Stimulated activated CD8-positive, alpha-beta memory T cell treated with anti-CD3 and anti-CD28 coated beads, Interleukin-4, amount 100 ng/mL, for 4 hours (primary cell): ENCODE data around the gene PDX1.
A peak's percentile ranks its signal among the peaks of the same experiment; 100 is the strongest.

Experiments
- DNase-seq, 2 donors: peaks; one replicate each; pipeline ENCODE4 v3.0.0-alpha.2; 2020; ENCODE audit warnings: low read depth in 2 of 2, low spot score in 1 of 2

Gene PDX1

DNA sequence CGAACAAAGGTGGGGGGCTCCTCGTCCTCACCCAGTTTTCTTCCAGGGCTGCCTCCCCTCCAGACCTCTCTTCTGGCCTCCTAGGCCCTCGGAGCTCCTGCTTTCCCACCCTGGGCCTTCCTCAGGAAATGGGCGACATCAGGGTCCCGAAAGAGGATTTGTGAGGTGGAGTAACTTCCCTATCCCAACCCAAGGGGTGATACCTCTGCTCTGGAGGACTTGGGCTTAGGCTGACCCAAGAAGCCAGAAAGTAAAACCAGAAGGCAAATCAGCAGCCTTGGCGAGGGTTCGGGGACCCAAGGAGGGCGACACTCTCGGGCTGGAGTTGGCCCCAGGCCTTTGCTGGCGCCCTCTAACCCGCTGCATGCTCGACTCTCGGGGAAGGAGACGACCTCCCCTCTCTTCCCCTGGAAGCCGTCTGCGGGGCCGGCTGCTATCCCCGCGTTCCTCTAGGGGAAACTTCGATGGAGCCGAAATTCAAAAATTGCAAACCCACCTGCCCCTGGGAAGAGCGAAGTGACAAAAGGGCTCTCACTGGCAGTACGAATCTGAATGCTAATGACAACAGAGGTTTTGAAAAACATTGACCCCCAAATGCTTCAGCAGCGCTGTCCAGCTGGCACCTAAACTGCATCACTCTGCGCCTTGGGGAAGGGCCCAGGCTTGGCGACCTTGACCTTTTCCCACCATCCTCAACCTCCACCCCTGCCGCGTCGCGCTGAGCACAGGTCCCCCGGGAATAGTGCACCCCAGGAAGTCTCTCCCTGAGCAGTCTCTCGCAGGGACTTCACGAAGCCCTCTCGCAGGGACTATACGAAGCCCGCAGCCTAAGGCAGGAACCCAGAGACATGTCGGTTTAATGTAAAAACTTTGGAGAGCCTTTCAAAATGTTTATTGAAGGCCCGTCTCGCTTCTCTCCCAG lies 2.4 kb downstream of the PDX1 start:
- no peak for DNase-seq

DNA sequence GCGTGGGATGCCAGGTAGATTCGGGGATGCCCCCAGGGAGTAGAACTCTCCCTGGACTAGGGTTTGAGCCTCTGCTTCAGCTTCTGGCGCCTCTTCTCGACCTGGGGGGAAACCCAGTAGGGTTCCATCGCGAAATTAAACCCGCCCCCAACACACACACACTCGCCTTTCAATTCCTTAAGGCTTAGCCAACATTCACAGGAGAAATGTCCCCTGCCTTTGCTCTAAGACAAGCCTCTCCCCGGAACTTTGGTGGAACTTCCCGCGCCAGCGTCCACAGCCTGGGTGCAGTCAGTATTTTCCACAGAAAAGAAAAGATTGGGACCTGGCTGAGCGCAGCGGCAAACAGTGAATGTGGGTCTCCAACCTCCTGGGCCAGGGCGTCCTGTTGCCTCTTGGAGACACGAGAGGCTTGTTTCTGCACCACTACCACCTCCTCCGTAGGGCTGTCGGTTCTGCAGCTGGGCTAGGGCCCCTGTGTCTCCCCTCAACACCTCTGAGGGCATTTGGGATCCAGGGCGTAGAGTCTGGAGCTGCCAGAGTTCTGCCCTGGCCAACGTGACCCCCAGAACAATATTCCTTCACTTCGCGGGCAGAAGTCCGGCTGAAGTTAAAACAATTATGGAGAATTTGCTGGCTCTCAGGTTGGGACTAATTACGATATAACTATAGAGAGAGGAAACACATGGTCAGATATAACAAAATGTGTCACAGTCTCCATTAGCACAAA lies 3.2 kb downstream of the PDX1 start:
- no peak for DNase-seq

DNA sequence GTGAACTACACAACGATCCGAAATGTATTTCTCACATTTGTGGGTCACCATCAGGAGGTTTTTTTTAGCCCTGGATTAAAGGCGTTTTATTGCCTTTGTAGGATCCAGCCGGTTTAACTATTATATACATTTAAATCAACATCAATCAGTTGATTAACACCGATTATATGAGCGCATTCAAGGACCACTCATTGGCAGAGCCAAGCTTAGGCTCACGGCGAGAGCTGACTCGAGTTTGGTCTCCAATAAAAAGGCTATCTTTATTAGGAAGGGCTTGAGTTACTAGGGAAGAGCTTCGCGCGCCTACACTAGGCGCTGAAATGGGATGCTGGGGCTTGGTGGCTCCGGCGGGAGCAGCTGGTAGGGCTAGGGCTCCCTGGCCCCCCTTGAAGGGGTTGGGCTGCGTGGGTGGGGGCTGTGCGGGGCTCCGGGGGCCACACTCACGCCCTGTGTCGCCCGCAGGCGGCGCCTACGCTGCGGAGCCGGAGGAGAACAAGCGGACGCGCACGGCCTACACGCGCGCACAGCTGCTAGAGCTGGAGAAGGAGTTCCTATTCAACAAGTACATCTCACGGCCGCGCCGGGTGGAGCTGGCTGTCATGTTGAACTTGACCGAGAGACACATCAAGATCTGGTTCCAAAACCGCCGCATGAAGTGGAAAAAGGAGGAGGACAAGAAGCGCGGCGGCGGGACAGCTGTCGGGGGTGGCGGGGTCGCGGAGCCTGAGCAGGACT lies 4.2 kb downstream of the PDX1 start:
- DNase-seq = no peak

DNA sequence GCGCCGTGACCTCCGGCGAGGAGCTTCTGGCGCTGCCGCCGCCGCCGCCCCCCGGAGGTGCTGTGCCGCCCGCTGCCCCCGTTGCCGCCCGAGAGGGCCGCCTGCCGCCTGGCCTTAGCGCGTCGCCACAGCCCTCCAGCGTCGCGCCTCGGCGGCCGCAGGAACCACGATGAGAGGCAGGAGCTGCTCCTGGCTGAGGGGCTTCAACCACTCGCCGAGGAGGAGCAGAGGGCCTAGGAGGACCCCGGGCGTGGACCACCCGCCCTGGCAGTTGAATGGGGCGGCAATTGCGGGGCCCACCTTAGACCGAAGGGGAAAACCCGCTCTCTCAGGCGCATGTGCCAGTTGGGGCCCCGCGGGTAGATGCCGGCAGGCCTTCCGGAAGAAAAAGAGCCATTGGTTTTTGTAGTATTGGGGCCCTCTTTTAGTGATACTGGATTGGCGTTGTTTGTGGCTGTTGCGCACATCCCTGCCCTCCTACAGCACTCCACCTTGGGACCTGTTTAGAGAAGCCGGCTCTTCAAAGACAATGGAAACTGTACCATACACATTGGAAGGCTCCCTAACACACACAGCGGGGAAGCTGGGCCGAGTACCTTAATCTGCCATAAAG lies 4.8 kb downstream of the PDX1 start:
- DNase-seq = no peak

DNA sequence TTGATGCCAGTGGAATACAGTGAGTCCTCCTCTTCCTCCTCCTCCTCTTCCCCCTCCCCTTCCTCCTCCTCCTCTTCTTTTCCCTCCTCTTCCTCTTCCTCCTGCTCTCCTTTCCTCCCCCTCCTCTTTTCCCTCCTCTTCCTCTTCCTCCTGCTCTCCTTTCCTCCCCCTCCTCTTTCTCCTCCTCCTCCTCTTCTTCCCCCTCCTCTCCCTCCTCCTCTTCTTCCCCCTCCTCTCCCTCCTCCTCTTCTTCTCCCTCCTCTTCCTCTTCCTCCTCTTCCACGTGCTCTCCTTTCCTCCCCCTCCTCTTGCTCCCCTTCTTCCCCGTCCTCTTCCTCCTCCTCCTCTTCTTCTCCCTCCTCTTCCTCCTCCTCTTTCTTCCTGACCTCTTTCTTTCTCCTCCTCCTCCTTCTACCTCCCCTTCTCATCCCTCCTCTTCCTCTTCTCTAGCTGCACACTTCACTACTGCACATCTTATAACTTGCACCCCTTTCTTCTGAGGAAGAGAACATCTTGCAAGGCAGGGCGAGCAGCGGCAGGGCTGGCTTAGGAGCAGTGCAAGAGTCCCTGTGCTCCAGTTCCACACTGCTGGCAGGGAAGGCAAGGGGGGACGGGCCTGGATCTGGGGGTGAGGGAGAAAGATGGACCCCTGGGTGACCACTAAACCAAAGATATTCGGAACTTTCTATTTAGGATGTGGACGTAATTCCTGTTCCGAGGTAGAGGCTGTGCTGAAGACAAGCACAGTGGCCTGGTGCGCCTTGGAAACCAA lies 5.6 kb downstream of the PDX1 start:
- DNase-seq = no peak

DNA sequence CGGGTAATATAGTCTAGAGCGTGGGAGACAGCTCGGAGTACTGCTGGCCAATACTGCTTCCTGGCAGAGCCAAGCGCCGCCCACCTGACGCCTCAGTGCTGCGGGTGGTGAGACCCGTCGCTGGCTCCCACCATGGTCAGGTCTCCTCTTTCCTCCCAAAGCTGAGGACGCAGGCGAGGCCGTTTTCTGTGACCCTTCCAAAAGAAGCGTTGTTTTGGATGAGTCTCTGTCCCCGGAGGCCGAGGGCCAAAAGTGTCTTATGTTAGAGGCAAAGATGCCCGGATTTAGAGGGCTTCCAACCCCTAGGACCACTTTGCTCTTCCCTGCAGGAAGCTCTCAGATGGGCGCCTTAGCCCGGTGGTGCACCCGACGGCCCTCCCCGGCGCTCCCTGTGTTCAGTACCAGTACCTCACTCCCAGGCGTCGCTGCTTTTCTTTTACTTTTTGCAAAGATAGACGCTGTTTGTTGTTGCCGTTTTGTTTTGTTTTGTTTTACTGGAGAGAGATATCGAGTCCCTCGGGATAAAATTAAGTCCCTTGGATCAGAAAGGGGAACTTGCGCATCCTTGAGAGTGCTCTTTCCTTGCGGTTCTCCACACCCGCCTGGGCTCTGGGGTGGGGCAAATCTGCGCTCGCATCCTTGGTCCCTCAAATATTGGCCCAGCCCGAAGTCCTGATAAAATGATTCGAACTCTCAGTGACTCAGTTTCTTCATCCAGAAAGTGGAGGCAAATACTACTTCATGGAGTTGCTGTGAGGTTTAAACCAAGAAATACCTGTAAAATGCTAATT lies 7.0 kb downstream of the PDX1 start:
- no peak for DNase-seq

DNA sequence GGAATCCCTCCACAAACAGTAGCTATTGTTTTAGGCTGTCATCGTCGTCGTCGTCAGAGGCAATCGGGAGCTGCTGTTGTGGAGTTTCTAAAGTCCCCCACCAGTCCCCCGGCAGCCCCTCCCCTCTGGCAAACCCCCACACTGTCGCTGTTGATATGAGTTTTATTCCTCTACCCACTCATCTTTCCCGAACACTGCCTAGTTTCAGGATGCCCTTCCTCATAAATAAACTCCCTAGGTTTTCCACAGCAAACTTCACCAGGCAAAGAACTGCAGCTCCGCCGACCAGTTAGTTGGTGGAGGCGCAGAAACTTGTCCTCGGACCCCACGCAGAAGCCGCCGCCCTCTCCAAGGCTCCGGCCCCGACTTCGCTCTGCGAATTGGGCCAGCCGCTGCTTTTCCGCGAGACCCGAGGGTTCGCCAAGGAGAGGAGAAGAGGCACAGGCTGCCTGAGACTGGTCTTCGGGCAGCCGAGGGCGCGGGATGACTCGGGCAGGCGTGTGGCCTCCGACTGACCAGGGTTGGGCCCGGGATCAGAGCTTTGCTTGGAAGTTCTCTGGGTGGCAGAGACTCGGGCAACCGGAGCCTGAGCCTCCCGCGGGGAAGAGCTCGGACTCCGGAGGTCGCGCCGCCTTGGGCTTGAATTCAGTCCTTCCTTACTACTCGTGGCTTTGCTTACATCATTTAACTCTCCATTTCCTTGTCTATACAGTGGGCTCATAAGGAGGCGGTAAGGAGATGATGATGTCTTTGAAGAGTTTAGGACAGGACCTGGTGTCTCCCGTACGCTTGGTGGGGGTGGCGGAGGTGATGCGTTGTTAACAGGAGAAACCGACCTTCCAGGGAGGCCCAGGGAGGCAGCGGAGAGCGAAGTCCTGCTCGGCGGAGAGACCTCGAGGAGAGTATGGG lies 7.9 kb downstream of the PDX1 start:
- DNase-seq = no peak

DNA sequence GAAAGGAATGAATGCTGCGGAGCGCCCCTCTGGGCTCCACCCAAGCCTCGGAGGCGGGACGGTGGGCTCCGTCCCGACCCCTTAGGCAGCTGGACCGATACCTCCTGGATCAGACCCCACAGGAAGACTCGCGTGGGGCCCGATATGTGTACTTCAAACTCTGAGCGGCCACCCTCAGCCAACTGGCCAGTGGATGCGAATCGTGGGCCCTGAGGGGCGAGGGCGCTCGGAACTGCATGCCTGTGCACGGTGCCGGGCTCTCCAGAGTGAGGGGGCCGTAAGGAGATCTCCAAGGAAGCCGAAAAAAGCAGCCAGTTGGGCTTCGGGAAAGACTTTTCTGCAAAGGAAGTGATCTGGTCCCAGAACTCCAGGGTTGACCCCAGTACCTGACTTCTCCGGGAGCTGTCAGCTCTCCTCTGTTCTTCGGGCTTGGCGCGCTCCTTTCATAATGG lies 8.6 kb downstream of the PDX1 start:
- no peak for DNase-seq

DNA sequence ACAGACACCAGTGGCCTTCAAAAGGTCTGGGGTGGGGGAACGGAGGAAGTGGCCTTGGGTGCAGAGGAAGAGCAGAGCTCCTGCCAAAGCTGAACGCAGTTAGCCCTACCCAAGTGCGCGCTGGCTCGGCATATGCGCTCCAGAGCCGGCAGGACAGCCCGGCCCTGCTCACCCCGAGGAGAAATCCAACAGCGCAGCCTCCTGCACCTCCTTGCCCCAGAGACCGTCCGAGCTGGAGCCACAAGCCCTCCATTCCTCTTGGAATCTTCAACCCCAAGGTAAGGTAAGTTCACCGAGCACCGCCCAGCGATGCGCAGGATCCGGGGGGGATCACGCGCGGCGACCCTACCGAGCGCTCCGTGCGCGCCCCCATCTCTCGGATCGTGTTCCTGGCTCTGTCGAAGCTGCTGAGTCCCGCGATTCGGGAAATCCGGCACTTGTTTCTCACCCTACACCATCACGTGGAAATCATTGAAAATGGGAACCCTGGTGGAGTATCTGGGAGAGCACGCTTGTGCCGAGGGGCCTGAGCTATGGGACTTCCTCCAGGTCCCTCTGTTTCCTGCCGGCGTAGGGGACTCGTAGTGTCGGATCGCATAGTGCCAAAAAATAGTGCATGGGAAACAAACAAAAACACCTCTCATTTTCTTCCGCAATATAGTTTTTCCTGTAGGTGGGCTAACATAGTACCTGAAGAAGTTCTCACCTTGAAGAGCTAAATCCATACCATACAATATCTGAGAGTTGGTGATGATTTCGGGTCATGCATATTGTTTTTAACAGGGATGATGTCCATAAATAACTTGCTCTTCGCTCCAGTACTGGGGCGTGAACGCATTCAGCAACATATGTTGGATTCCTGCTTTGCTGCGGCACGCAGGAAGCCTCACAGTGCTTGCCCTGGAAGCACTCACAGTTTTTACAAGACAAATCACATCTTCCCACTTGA lies 9.3 kb downstream of the PDX1 start:
- DNase-seq = no peak

DNA sequence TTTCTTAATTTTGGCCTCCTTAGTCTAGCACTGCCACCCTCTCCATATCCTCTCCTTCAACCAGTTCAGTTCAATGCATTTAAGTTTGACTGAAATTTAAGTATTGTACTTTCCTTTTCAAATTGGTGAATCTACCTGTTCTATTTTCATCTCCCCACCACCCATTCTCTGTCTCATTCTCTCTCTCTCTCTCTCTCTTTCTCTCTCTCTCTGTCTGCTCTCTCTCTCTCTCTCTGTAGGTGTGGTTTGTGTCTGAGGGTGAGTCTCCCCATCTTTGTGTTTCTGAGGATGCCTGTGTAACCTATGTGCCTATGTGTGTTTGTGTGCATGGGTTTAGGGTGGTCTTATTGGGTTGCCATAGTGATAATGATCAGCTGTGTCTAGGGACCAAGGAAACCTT lies 10.1 kb downstream of the PDX1 start:
- no peak for DNase-seq

DNA sequence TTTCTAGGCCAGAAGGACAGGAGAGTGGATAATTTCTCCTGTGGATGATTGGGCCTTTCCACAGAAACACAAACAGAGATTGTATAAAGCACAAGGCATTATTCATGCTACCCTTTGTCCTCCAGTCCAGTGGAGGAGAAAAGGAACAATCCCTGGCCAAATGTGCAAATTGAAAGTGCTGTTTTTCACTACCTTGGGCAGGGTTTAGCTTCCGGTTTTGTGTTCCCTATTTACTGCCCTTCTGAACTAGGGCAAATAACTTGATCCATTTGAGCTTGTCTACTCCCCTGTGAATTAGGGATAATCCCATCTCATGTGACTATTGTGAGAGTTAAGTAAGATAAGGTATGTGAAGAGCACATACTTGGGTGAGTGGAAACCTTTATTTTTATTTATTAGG lies 13.3 kb downstream of the PDX1 start:
- DNase-seq = no peak

DNA sequence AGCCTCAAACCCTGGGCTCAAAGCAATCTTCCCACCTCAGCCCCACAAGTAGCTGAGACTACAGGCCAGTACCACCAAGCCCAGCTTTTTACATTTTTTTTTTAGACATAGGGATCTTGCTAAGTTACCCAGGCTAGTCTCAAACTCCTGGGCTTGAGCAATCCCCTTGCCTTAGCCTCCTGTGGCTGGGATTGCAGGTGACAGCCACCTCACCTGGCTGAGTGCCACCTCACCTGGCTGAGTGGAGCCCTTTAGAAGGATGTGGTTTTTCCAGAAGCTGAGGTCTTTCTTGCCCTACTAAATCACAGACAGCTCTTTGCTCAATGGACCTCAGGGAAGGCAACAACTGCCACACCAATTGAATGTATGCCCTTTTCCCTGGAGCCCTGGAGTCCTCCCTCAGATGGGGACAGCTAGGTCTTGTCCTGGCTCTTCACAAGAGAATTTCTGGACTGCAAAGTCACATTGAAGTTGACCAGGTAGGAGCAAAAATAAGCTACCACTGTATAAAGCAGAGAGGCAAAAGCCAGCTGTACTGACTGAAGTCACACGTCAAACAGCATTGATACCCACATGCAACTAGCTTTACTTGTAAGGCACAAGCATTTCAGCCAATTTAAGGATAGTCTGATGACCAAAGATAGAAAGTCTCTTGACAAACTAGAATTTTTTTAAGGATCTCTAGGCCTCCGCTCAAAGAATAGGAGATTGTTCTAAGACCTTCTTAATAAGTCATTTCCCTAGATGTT lies 14.0 kb downstream of the PDX1 start:
- DNase-seq = no peak

DNA sequence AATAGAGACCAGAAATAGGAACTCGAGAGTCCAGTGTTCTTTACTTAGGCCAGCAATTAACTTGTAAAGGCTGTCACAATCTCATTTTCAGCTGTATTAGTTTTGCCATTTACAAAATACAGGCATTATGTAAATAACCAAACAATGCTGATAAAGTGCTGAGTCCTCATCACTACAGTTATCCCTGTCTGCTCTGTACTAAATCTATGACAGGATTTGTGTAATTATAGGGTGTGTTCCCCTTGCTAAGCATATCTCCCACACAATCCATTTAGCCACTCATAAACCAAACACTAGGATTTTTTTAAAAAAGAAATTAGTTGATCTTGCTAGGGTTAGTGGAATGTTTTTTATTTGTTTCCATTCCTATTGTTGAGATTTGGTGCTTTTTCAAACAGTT lies 23.2 kb downstream of the PDX1 start:
- DNase-seq = no peak

DNA sequence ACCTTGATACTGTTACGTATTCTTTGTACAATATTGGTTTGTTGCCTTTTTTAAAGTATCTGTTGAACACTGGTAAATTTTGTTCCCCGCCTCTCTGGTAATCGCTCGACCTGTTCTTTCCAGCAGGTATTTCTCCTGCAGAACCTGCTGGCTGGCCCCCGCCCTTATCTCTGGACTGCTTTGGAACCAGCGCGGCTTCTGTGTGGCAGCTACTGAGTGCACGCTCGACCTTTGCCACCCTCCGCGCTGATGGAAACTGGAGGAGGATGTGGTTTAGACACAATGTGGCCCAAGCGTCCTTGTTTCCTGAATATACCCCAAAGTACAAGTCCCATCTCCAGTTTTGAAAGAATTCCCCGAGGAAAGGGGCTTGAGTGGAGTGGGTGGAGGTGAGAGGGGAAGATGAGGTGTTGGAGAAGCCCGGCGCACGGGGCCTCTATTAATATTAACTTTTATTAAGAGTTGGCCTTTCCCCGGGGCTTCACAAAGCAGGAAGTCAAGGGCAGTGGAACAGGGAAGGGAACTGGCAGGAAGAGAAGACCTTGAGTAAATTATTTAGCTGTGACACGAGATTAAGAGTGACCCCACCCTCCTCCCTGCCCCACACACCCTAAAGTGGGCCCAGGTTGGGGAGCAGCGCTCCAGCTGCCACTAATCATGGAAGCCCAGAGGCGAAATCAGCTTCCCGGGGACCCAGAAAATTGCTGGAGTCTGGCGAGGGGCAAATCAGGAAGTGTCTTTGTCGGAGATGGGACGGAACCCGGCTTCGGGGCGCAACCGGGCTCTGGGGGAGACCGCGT lies 33.3 kb downstream of the PDX1 start:
- no peak for DNase-seq

DNA sequence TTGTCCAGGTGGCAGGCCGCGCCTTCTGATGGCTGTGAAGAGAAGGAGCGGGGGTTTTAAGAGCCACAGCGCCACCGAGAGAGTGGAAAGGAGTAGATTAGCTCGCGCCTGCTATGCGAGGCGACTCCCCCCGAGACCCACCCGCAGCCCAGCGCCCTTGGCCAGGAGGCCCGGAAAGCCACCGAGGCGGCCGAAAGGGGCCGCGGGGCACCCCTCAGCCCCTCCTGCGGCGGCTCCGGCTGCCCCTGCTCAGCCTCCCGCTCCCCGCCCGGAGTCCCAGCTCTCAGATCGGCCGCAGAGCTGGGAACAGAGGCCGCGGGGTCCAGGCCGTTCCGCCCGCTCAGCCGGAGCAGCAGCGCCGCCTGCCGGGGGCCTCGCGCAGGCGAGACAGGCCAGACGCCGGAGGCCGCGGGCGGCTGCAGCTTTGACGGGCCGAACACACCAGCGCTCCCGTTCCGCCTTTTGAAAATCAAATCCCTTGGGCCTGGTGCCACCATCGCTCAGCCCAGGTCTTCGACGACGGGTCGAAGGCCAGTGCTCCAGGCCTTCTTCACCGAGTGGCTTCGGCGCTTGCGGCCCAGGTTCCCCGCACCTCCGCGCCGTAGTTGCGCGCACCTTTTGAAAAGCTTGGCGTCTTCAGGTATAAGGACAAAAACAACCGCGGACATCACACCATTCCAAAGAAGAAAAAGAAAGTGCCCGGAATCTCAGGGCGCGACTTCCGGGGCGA lies 34.0 kb downstream of the PDX1 start:
- peak in 1 of 2 donors; percentile 17 for DNase-seq
